ENCODE results near the gene SERPING1. TPM values are rescaled to one million over a fixed set of nuclear protein-coding genes. Genes with fewer than 3 reads are reported as not detected.

SERPING1 gene
- total RNA-seq, 2 donors from 2014 or later: not detected

- DNase-seq: no peak
- H3K4me3 Mint-ChIP-seq: no peak overlapping the region
- no peak for ATAC-seq (replicated peaks in 1 of 2)
- no peak overlapping the region for H3K27ac Mint-ChIP-seq
- no peaks in the 10 kb centered on the region for H3K36me3 Mint-ChIP-seq (ENCODE audit: insufficient read depth in 2 of 2)
- no peaks in the 10 kb centered on the region for H3K9me3 Mint-ChIP-seq
- H3K4me1 Mint-ChIP-seq (ENCODE audit: low read depth): no peaks in the 10 kb centered on the region
- H3K27me3 Mint-ChIP-seq (ENCODE audit: low read depth): peaks cover 10% of the 10 kb centered on the region
Observed at GRCh38 chr11:57604296-57605027, 7.0 kb downstream of the SERPING1 start.

GRCh38 chr11:57605028-57605420 lies 7.5 kb downstream of the SERPING1 start:
- ATAC-seq (replicated peaks in 1 of 2) (no peak), DNase-seq (no peak)
- Mint-ChIP-seq H3K36me3 (ENCODE audit: insufficient read depth in 2 of 2) (no peaks in the 10 kb centered on the region), H3K9me3 (no peaks in the 10 kb centered on the region), H3K4me3 (no peak overlapping the region), H3K27ac (no peak overlapping the region), H3K4me1 (ENCODE audit: low read depth) (no peaks in the 10 kb centered on the region), H3K27me3 (ENCODE audit: low read depth) (peaks cover 4% of the 10 kb centered on the region)

GRCh38 chr11:57610170-57610569 lies 12.7 kb downstream of the SERPING1 start:
- no peak for DNase-seq
- ATAC-seq (replicated peaks in 1 of 2): no peak
- Mint-ChIP-seq H3K4me1 (ENCODE audit: low read depth) (no peaks in the 10 kb centered on the region), H3K4me3 (no peak overlapping the region), H3K27ac (no peak overlapping the region), H3K27me3 (ENCODE audit: low read depth) (no peaks in the 10 kb centered on the region), H3K9me3 (no peaks in the 10 kb centered on the region), H3K36me3 (ENCODE audit: insufficient read depth in 2 of 2) (no peaks in the 10 kb centered on the region)

GRCh38 chr11:57614234-57614772 lies 16.8 kb downstream of the SERPING1 start:
- Mint-ChIP-seq H3K4me1 (ENCODE audit: low read depth) (no peaks in the 10 kb centered on the region), H3K27me3 (ENCODE audit: low read depth) (peaks cover 9% of the 10 kb centered on the region), H3K36me3 (ENCODE audit: insufficient read depth in 2 of 2) (peaks cover 2% of the 10 kb centered on the region in 2 donors), H3K27ac (no peak overlapping the region), H3K4me3 (no peak overlapping the region), H3K9me3 (peaks cover 2% of the 10 kb centered on the region in 2 donors)
- ATAC-seq (replicated peaks in 1 of 2): no peak
- DNase-seq: no peak

GRCh38 chr11:57615308-57615707 lies 17.8 kb downstream of the SERPING1 start:
- H3K4me3 Mint-ChIP-seq: no peak overlapping the region
- peaks cover 3 to 5% of the 10 kb centered on the region in 2 donors for H3K36me3 Mint-ChIP-seq (ENCODE audit: insufficient read depth in 2 of 2)
- H3K27ac Mint-ChIP-seq: no peak overlapping the region
- H3K4me1 Mint-ChIP-seq (ENCODE audit: low read depth): no peaks in the 10 kb centered on the region
- H3K9me3 Mint-ChIP-seq: peaks cover 3 to 4% of the 10 kb centered on the region in 2 donors
- ATAC-seq (replicated peaks in 1 of 2): no peak
- peaks cover 9% of the 10 kb centered on the region for H3K27me3 Mint-ChIP-seq (ENCODE audit: low read depth)
- DNase-seq: no peak

- Mint-ChIP-seq H3K4me1 (ENCODE audit: low read depth) (no peaks in the 10 kb centered on the region), H3K27ac (no peak overlapping the region), H3K9me3 (peaks cover 4 to 6% of the 10 kb centered on the region in 2 donors), H3K27me3 (ENCODE audit: low read depth) (peaks cover 9% of the 10 kb centered on the region), H3K4me3 (no peak overlapping the region), H3K36me3 (ENCODE audit: insufficient read depth in 2 of 2) (peaks cover 6% of the 10 kb centered on the region in 2 donors)
- ATAC-seq (replicated peaks in 1 of 2): no peak
- no peak for DNase-seq
Observed at GRCh38 chr11:57616595-57616994, 19.1 kb downstream of the SERPING1 start.

- Mint-ChIP-seq H3K36me3 (ENCODE audit: insufficient read depth in 2 of 2) (peaks cover 6% of the 10 kb centered on the region in 2 donors), H3K4me3 (no peak overlapping the region), H3K27ac (no peak overlapping the region), H3K4me1 (ENCODE audit: low read depth) (no peaks in the 10 kb centered on the region), H3K9me3 (peaks cover 4 to 6% of the 10 kb centered on the region in 2 donors), H3K27me3 (ENCODE audit: low read depth) (peaks cover 9% of the 10 kb centered on the region)
- ATAC-seq (replicated peaks in 1 of 2) (no peak), DNase-seq (no peak)
Observed at GRCh38 chr11:57618438-57618837, 21.0 kb downstream of the SERPING1 start.

- H3K27me3 Mint-ChIP-seq (ENCODE audit: low read depth): peaks cover 9% of the 10 kb centered on the region
- H3K4me3 Mint-ChIP-seq: no peak overlapping the region
- DNase-seq (no peak), ATAC-seq (replicated peaks in 1 of 2) (no peak)
- H3K9me3 Mint-ChIP-seq: peaks cover 4 to 6% of the 10 kb centered on the region in 2 donors
- H3K36me3 Mint-ChIP-seq (ENCODE audit: insufficient read depth in 2 of 2): peaks cover 6% of the 10 kb centered on the region in 2 donors
- H3K27ac Mint-ChIP-seq: no peak overlapping the region
- no peaks in the 10 kb centered on the region for H3K4me1 Mint-ChIP-seq (ENCODE audit: low read depth)
Observed at GRCh38 chr11:57619331-57619730, 21.8 kb downstream of the SERPING1 start.

GRCh38 chr11:57620467-57620866 lies 23.0 kb downstream of the SERPING1 start:
- peaks cover 6% of the 10 kb centered on the region in 2 donors for H3K36me3 Mint-ChIP-seq (ENCODE audit: insufficient read depth in 2 of 2)
- no peak overlapping the region for H3K27ac Mint-ChIP-seq
- ATAC-seq (replicated peaks in 1 of 2) (no peak), DNase-seq (no peak)
- H3K9me3 Mint-ChIP-seq: peaks cover 4 to 6% of the 10 kb centered on the region in 2 donors
- H3K27me3 Mint-ChIP-seq (ENCODE audit: low read depth): peaks cover 9% of the 10 kb centered on the region
- H3K4me3 Mint-ChIP-seq: no peak overlapping the region
- no peaks in the 10 kb centered on the region for H3K4me1 Mint-ChIP-seq (ENCODE audit: low read depth)

- peaks cover 6% of the 10 kb centered on the region in 2 donors for H3K36me3 Mint-ChIP-seq (ENCODE audit: insufficient read depth in 2 of 2)
- peaks cover 4 to 6% of the 10 kb centered on the region in 2 donors for H3K9me3 Mint-ChIP-seq
- H3K27ac Mint-ChIP-seq: no peak overlapping the region
- H3K27me3 Mint-ChIP-seq (ENCODE audit: low read depth): no peaks in the 10 kb centered on the region
- DNase-seq (no peak), ATAC-seq (replicated peaks in 1 of 2) (no peak)
- H3K4me1 Mint-ChIP-seq (ENCODE audit: low read depth): no peaks in the 10 kb centered on the region
- H3K4me3 Mint-ChIP-seq: no peak overlapping the region
Observed at GRCh38 chr11:57622263-57622662, 24.8 kb downstream of the SERPING1 start.

- H3K36me3 Mint-ChIP-seq (ENCODE audit: insufficient read depth in 2 of 2): peaks cover 2 to 3% of the 10 kb centered on the region in 2 donors
- H3K4me1 Mint-ChIP-seq (ENCODE audit: low read depth): no peaks in the 10 kb centered on the region
- H3K4me3 Mint-ChIP-seq: no peak overlapping the region
- peaks cover 6% of the 10 kb centered on the region for H3K27me3 Mint-ChIP-seq (ENCODE audit: low read depth)
- ATAC-seq (replicated peaks in 1 of 2): no peak
- DNase-seq: no peak
- H3K9me3 Mint-ChIP-seq: peaks cover 1 to 3% of the 10 kb centered on the region in 2 donors
- no peak overlapping the region for H3K27ac Mint-ChIP-seq
Observed at GRCh38 chr11:57624864-57625263, 27.4 kb downstream of the SERPING1 start.

GRCh38 chr11:57626895-57627294 lies 29.4 kb downstream of the SERPING1 start:
- Mint-ChIP-seq H3K9me3 (no peaks in the 10 kb centered on the region), H3K4me3 (no peak overlapping the region), H3K27ac (no peak overlapping the region), H3K27me3 (ENCODE audit: low read depth) (peaks cover 16% of the 10 kb centered on the region), H3K4me1 (ENCODE audit: low read depth) (no peaks in the 10 kb centered on the region), H3K36me3 (ENCODE audit: insufficient read depth in 2 of 2) (no peaks in the 10 kb centered on the region)
- ATAC-seq (replicated peaks in 1 of 2): no peak
- DNase-seq: no peak

GRCh38 chr11:57630171-57630570 lies 32.7 kb downstream of the SERPING1 start:
- Mint-ChIP-seq H3K27ac (no peak overlapping the region), H3K4me3 (no peak overlapping the region), H3K9me3 (no peaks in the 10 kb centered on the region), H3K36me3 (ENCODE audit: insufficient read depth in 2 of 2) (no peaks in the 10 kb centered on the region), H3K27me3 (ENCODE audit: low read depth) (peaks cover 33% of the 10 kb centered on the region), H3K4me1 (ENCODE audit: low read depth) (no peaks in the 10 kb centered on the region)
- DNase-seq (no peak), ATAC-seq (replicated peaks in 1 of 2) (no peak)

- ATAC-seq (replicated peaks in 1 of 2) (no peak), DNase-seq (no peak)
- H3K9me3 Mint-ChIP-seq: no peaks in the 10 kb centered on the region
- H3K27me3 Mint-ChIP-seq (ENCODE audit: low read depth): peaks cover 37% of the 10 kb centered on the region
- no peaks in the 10 kb centered on the region for H3K36me3 Mint-ChIP-seq (ENCODE audit: insufficient read depth in 2 of 2)
- no peak overlapping the region for H3K27ac Mint-ChIP-seq
- H3K4me3 Mint-ChIP-seq: no peak overlapping the region
- no peaks in the 10 kb centered on the region for H3K4me1 Mint-ChIP-seq (ENCODE audit: low read depth)
Observed at GRCh38 chr11:57632116-57632515, 34.6 kb downstream of the SERPING1 start.
